HG03039 (cell line): ENCODE measurements around the gene FRMD4A.
"Not testable (repeated sequence)": the region's sequence is repeated elsewhere in the genome, so short reads cannot be mapped to it uniquely, and the experiment has no call there.

Source experiments
- ATAC-seq: cut with Tn5 transposase; IDR thresholded peaks from one replicate; pipeline ENCODE4 v1.9.1; 2021; ENCODE audit warnings: mild to moderate bottlenecking, moderate library complexity; ENCODE audit not compliant: unreplicated experiment

FRMD4A gene

GRCh38 chr10:14156104-14156503, 174.6 kb downstream of the FRMD4A start:
- no peak for ATAC-seq

- no peak for ATAC-seq
Measured at GRCh38 chr10:14153570-14154055, 177.1 kb downstream of the FRMD4A start.

- no peak for ATAC-seq
Measured at GRCh38 chr10:14151571-14151970, 179.2 kb downstream of the FRMD4A start.

GRCh38 chr10:14150526-14150925, 180.2 kb downstream of the FRMD4A start:
- no peak for ATAC-seq

- no peak for ATAC-seq
Measured at GRCh38 chr10:14146501-14146900, 184.2 kb downstream of the FRMD4A start.

- ATAC-seq: no peak
Measured at GRCh38 chr10:14146025-14146424, 184.7 kb downstream of the FRMD4A start.

GRCh38 chr10:14144451-14144850, 186.3 kb downstream of the FRMD4A start:
- ATAC-seq: no peak

GRCh38 chr10:14142606-14143250, 188.0 kb downstream of the FRMD4A start:
- ATAC-seq: no peak

GRCh38 chr10:14141283-14141682, 189.4 kb downstream of the FRMD4A start:
- no peak for ATAC-seq

GRCh38 chr10:14137391-14137790, 193.3 kb downstream of the FRMD4A start:
- no peak for ATAC-seq

GRCh38 chr10:14135196-14135595, 195.5 kb downstream of the FRMD4A start:
- ATAC-seq: not testable (repeated sequence)

GRCh38 chr10:14134275-14134674, 196.4 kb downstream of the FRMD4A start:
- ATAC-seq: no peak

- ATAC-seq: no peak
Measured at GRCh38 chr10:14131261-14131960, 199.3 kb downstream of the FRMD4A start.

GRCh38 chr10:14129770-14130169, 201.0 kb downstream of the FRMD4A start:
- ATAC-seq: no peak

- no peak for ATAC-seq
Measured at GRCh38 chr10:14128519-14128918, 202.2 kb downstream of the FRMD4A start.

- ATAC-seq: no peak
Measured at GRCh38 chr10:14126697-14127440, 203.9 kb downstream of the FRMD4A start.

- no peak for ATAC-seq
Measured at GRCh38 chr10:14125564-14125963, 205.2 kb downstream of the FRMD4A start.

- no peak for ATAC-seq
Measured at GRCh38 chr10:14124941-14125340, 205.8 kb downstream of the FRMD4A start.

- no peak for ATAC-seq
Measured at GRCh38 chr10:14123139-14123538, 207.6 kb downstream of the FRMD4A start.

- ATAC-seq: no peak
Measured at GRCh38 chr10:14120812-14121211, 209.9 kb downstream of the FRMD4A start.

- ATAC-seq: no peak
Measured at GRCh38 chr10:14118953-14119352, 211.8 kb downstream of the FRMD4A start.

- ATAC-seq: no peak
Measured at GRCh38 chr10:14116837-14117236, 213.9 kb downstream of the FRMD4A start.
